Mesendoderm (in vitro differentiated cells): Measurements from ENCODE around the gene AVPR2. TPM values are rescaled to one million over a fixed set of nuclear protein-coding genes. Genes with fewer than 3 reads are reported as not detected.

Source experiments
- DNase-seq: peaks from one replicate; pipeline ENCODE4 v3.0.0; 2013
- H2AK5ac ChIP-seq: 2 replicates; pipeline ENCODE4 v1.6.1; 2013; ENCODE audit warnings: low read length, inconsistent platforms
- H2BK120ac ChIP-seq: 2 replicates; pipeline ENCODE4 v1.6.1; 2013; ENCODE audit warnings: low read depth, mild to moderate bottlenecking, low read length, moderate library complexity, mixed read lengths
- H2BK15ac ChIP-seq: replicated peaks from 2 replicates; pipeline ENCODE4 v1.6.1; 2013; ENCODE audit warnings: low read depth, mild to moderate bottlenecking, moderate library complexity
- H2BK5ac ChIP-seq: 2 replicates; pipeline ENCODE4 v1.6.1; 2013; ENCODE audit warnings: low read length, inconsistent platforms
- H3K18ac ChIP-seq: 2 replicates; pipeline ENCODE4 v1.6.1; 2013; ENCODE audit warnings: mild to moderate bottlenecking, low read length, mixed read lengths
- H3K23ac ChIP-seq: one replicate; pipeline ENCODE4 v1.6.1; 2013; ENCODE audit warnings: low read length
- H3K27ac ChIP-seq: 2 replicates; pipeline ENCODE4 v1.5.1; 2013; ENCODE audit warnings: low read depth, mild to moderate bottlenecking, inconsistent platforms, low read length, moderate library complexity
- H3K27me3 ChIP-seq: 2 replicates; pipeline ENCODE4 v1.6.1; 2013; ENCODE audit warnings: low read length, control low read depth, mild to moderate bottlenecking, inconsistent platforms; ENCODE audit not compliant: insufficient read depth, poor library complexity
- H3K36me3 ChIP-seq: 2 replicates; pipeline ENCODE4 v1.6.1; 2013; ENCODE audit warnings: low read length, inconsistent platforms; ENCODE audit not compliant: control insufficient read depth, insufficient read depth
- H3K4ac ChIP-seq: one replicate; pipeline ENCODE4 v1.6.1; 2013; ENCODE audit warnings: low read depth, mild to moderate bottlenecking, low read length, moderate library complexity
- H3K4me1 ChIP-seq: 2 replicates; pipeline ENCODE4 v1.6.1; 2013; ENCODE audit warnings: low read depth, low read length, inconsistent platforms; ENCODE audit not compliant: control insufficient read depth
- H3K4me2 ChIP-seq: 2 replicates; pipeline ENCODE4 v1.6.1; 2013; ENCODE audit warnings: low read length
- H3K4me3 ChIP-seq: 2 replicates; pipeline ENCODE4 v1.5.1; 2013; ENCODE audit warnings: mild to moderate bottlenecking, low read length
- H3K56ac ChIP-seq: one replicate; pipeline ENCODE4 v1.6.1; 2013; ENCODE audit warnings: low read length
- H3K79me1 ChIP-seq: 2 replicates; pipeline ENCODE4 v1.6.1; 2013; ENCODE audit warnings: low read length, inconsistent platforms
- H3K79me2 ChIP-seq: 2 replicates; pipeline ENCODE4 v1.6.1; 2013; ENCODE audit warnings: mild to moderate bottlenecking, low read length; ENCODE audit not compliant: control insufficient read depth, insufficient read depth
- H3K9ac ChIP-seq: 2 replicates; pipeline ENCODE4 v1.6.1; 2013; ENCODE audit warnings: low read length, inconsistent platforms
- H4K5ac ChIP-seq: one replicate; pipeline ENCODE4 v1.6.1; 2013; ENCODE audit warnings: low read length
- H4K8ac ChIP-seq: one replicate; pipeline ENCODE4 v1.6.1; 2013; ENCODE audit warnings: low read depth, mild to moderate bottlenecking, control low read depth, low read length, moderate library complexity
- WGBS: extraction: QIAGEN DNeasy Blood & Tissue Kit; methylation state at CpG from one replicate; pipeline ENCODE4 v1.1.7; 2013; ENCODE audit warnings: low lambda C conversion rate, missing lambda C conversion rate; ENCODE audit not compliant: insufficient coverage; ENCODE audit errors: extremely low coverage; 5-methylcytosine and 5-hydroxymethylcytosine counted together
- polyA plus RNA-seq, 2 experiments: library from polyadenylated mRNA; stranded (reverse); fragments of 200-250 nt; gene quantifications; one replicate each; pipeline ENCODE4 v1.2.3, GENCODE V29; 2013

Gene AVPR2
- 0.03 TPM for polyA plus RNA-seq (2013, experiment 1 of 2)
- polyA plus RNA-seq (2013, experiment 2 of 2) = 0.03 TPM

DNA sequence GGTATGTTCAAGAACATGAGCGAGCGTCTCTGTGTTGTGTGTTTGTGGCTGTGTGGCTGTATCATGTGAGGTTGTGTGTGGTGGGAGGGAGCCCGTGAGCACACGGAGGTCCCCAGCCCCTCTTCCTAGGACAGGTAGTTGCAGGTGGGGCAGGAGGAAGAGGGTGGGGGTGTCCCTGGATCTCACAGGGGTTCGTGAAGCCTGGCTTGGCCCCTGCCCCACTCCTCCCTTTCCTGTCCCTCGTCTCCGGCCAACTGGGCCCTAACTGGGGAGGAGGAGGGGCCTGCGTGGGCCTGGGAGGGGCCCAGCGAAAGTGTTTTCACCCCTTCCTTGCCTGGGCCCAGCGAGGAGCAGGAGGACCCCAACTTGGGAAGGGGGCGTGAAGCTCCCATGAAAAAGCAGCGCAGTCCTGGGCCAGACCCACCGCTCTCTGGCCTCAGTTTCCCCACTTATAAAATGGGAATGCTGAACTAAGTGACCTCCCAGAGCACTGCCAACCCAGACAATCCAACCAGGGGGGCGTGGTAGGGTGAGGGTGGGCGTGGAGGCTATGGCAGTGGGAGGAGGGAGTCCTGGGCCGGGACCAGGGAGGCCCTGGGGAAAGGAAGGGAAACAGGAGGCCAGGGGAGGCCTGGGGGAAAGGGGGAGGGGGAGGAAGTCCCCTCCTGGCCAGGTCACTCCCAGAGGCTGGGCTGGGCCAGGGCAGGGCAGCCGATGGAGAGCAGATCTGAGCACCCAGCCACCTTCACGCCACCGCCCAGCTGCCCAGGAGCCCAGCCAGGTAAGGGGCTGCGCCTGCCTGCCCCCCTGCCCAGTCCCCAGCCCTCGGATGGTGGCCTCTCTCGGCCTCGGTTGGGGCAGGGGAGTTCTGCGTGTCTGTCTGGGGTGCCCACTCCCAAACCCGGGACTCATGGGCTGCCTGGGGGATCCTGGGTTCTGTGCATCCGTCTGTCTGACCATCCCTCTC is at the start of gene AVPR2:
AVPR2 (plus strand) TSS at position 683 of the 967 bp plus-strand sequence. CDS start 473 bp downstream, outside the sequence.
- Histone ChIP-seq H3K56ac (peak within 1 kb of the TSS; percentile 67), H3K9ac (no peak within 1 kb of the TSS), H3K4me2 (no peak within 1 kb of the TSS), H3K4ac (no peak within 1 kb of the TSS), H3K27me3 (no peaks in the 10 kb centered on the region), H2AK5ac (no peak within 1 kb of the TSS), H3K79me2 (no peaks in the 10 kb centered on the region), H3K23ac (no peak within 1 kb of the TSS), H2BK5ac (no peak within 1 kb of the TSS), H3K4me1 (no peaks in the 10 kb centered on the region), H2BK15ac (no peak within 1 kb of the TSS), H2BK120ac (no peak within 1 kb of the TSS), H3K79me1 (no peaks in the 10 kb centered on the region), H3K18ac (no peak within 1 kb of the TSS), H3K4me3 (no peak within 1 kb of the TSS), H4K8ac (no peak within 1 kb of the TSS), H4K5ac (no peak within 1 kb of the TSS), H3K27ac (no peak within 1 kb of the TSS), H3K36me3 (no peaks in the 10 kb centered on the region)
- no CpG with 5 or more reads among the region's 26 CpGs for WGBS
- DNase-seq = no peak

DNA sequence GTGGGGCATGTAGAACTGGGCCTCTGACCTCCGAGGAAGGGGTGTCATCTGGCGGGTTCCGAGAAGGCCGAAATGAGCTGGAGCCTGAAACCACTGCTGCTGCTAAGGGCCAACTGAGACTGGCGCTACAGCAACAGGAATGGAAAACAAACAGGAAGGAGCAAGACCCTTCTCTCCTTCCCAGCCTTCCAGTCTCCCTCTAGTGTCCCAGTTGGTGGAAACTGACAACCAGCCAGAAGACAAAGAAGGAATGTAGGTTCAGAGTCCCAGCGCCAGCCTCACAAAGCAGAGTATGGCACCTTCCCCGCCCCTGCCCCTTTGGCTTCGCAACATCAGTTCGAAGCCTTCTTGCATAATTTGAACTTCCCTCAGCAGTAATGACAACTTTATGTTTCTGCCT is 49.8 kb upstream of the AVPR2 start:
- H3K79me1 ChIP-seq = no peaks in the 10 kb centered on the region
- no peaks in the 10 kb centered on the region for H3K4me1 ChIP-seq
- no peak overlapping the region for H2BK5ac ChIP-seq
- H3K27me3 ChIP-seq = no peaks in the 10 kb centered on the region
- no peak overlapping the region for H3K9ac ChIP-seq
- no peak overlapping the region for H3K4me2 ChIP-seq
- no peak overlapping the region for H3K27ac ChIP-seq
- no peak overlapping the region for H2BK15ac ChIP-seq
- DNase-seq = peak; percentile 73
- H3K18ac ChIP-seq = no peak overlapping the region
- H2BK120ac ChIP-seq = no peak overlapping the region
- H4K8ac ChIP-seq = no peak overlapping the region
- no CpG with 5 or more reads among the region's 9 CpGs for WGBS
- H3K23ac ChIP-seq = no peak overlapping the region
- peak overlapping the region; percentile 49 for H3K56ac ChIP-seq
- H4K5ac ChIP-seq = no peak overlapping the region
- no peaks in the 10 kb centered on the region for H3K79me2 ChIP-seq
- H3K4me3 ChIP-seq = no peak overlapping the region
- H3K36me3 ChIP-seq = no peaks in the 10 kb centered on the region
- H2AK5ac ChIP-seq = no peak overlapping the region
- no peak overlapping the region for H3K4ac ChIP-seq

DNA sequence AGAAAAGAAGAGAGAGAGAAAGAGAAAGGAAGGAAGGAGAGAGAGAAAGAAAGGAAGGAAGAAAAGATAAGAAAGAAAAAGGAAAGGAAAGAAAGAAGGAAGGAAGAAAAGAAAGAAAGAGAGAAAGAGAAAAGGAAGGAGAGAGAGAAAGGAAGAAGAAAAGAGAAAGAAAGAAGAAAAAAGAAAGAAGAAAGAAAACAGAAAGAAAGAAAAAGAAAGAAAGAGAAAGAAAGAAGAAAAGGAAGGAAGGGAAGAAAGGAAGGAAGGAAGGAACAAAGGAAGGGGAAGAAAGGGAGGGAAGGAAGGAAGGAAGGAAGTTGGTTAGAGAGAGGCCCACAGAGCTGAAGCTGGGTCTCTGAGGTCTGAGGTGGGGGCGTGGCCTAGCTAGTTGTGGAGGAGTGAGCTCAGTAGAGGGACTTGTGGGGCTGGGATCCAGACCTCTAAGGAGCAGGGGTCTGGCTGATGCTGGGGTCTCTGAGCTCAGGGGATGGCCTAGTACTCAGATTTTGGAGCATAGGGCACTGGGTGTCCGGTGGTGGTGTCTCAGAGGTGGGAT is 47.0 kb upstream of the AVPR2 start:
- no peak overlapping the region for H4K5ac ChIP-seq
- H3K4me2 ChIP-seq = no peak overlapping the region
- no peak overlapping the region for H3K18ac ChIP-seq
- H3K36me3 ChIP-seq = no peaks in the 10 kb centered on the region
- no peaks in the 10 kb centered on the region for H3K79me1 ChIP-seq
- no CpG with 5 or more reads among the region's 2 CpGs for WGBS
- H2BK120ac ChIP-seq = no peak overlapping the region
- no peak overlapping the region for H3K56ac ChIP-seq
- H3K79me2 ChIP-seq = no peaks in the 10 kb centered on the region
- no peak overlapping the region for H4K8ac ChIP-seq
- H2BK15ac ChIP-seq = no peak overlapping the region
- DNase-seq = no peak
- no peak overlapping the region for H2BK5ac ChIP-seq
- no peak overlapping the region for H3K27ac ChIP-seq
- H3K9ac ChIP-seq = no peak overlapping the region
- H3K4me1 ChIP-seq = no peaks in the 10 kb centered on the region
- H3K27me3 ChIP-seq = no peaks in the 10 kb centered on the region
- no peak overlapping the region for H2AK5ac ChIP-seq
- H3K23ac ChIP-seq = no peak overlapping the region
- H3K4me3 ChIP-seq = no peak overlapping the region
- H3K4ac ChIP-seq = no peak overlapping the region

DNA sequence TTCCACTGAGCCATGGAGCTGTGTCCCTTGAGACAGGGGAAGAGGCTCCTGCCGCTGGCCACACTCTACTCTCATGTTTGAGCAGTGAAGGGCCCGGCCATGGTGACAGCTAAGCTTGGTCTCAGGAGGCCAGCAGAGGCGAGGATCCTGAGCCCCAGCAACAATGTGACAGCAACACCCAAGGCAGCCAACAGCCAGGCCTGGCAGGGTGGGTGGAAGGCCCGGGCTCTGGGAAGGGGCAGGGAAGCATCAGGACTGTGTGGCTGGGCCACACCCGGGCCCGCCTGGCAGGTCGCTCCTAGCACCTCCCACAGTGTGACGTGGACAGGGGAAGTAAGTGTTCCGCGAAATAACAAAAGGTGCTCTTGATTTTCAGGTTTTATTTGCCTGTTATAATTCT is 43.3 kb upstream of the AVPR2 start:
- H2AK5ac ChIP-seq = no peak overlapping the region
- no peak overlapping the region for H2BK120ac ChIP-seq
- no peak overlapping the region for H3K27ac ChIP-seq
- WGBS = no CpG with 5 or more reads among the region's 10 CpGs
- H3K4ac ChIP-seq = no peak overlapping the region
- no peak overlapping the region for H3K56ac ChIP-seq
- no peaks in the 10 kb centered on the region for H3K27me3 ChIP-seq
- H3K4me2 ChIP-seq = no peak overlapping the region
- H3K18ac ChIP-seq = no peak overlapping the region
- H2BK15ac ChIP-seq = no peak overlapping the region
- no peak overlapping the region for H3K4me3 ChIP-seq
- H3K9ac ChIP-seq = no peak overlapping the region
- H3K79me2 ChIP-seq = no peaks in the 10 kb centered on the region
- no peak for DNase-seq
- H2BK5ac ChIP-seq = no peak overlapping the region
- no peaks in the 10 kb centered on the region for H3K36me3 ChIP-seq
- H3K23ac ChIP-seq = no peak overlapping the region
- H3K4me1 ChIP-seq = no peaks in the 10 kb centered on the region
- H3K79me1 ChIP-seq = no peaks in the 10 kb centered on the region
- H4K8ac ChIP-seq = no peak overlapping the region
- no peak overlapping the region for H4K5ac ChIP-seq

DNA sequence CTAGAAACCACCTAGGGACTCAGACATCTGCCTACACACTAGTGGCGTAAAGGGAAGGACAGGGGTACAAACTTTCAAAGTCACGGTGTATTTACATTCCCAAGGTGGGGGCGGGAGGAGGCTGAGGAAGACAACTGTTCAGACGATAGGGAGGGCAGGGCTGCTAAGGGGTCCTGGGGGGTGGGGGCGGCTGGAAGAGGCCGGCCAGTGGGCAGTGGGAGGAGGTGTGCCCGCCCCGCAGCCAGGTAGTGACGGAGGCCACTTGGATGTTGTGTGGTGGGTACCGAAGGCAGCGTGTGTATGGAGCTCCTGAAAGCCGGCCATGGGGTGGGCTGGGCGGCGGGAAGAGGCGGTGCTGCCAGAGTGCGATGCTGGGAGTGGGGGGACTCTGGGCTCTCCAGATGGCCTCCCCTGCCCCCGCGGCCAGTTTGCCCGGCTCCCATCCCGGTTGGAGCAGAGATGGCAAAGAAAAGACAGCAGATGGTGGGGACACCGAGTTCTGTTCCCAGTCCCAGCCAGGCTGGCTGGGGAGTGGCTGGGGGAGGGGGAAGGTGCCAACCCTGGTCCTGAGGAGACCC is 42.7 kb upstream of the AVPR2 start:
- H2BK120ac ChIP-seq = no peak overlapping the region

More for the DNA sequence above, 42.7 kb upstream of the AVPR2 start:
- Histone ChIP-seq H2AK5ac (no peak overlapping the region), H4K8ac (no peak overlapping the region), H3K18ac (no peak overlapping the region), H3K79me2 (no peaks in the 10 kb centered on the region), H3K4me1 (no peaks in the 10 kb centered on the region), H3K23ac (no peak overlapping the region), H4K5ac (no peak overlapping the region), H3K56ac (no peak overlapping the region), H3K4me3 (no peak overlapping the region), H2BK5ac (no peak overlapping the region), H3K4me2 (no peak overlapping the region), H3K4ac (no peak overlapping the region), H3K79me1 (no peaks in the 10 kb centered on the region), H3K27me3 (no peaks in the 10 kb centered on the region), H3K27ac (no peak overlapping the region), H2BK15ac (no peak overlapping the region), H3K9ac (no peak overlapping the region), H3K36me3 (no peaks in the 10 kb centered on the region)
- no peak for DNase-seq
- no CpG with 5 or more reads among the region's 21 CpGs for WGBS
